Gastrocnemius medialis (tissue), 4 donors: ENCODE results near the gene TSC2. TPM values are rescaled to one million over a fixed set of nuclear protein-coding genes. Genes with fewer than 3 reads are reported as not detected.

ENCODE experiments used
- ATAC-seq, 2 donors: fragments of 150-250 bp; one replicate each; pipeline ENCODE4 v1.9.1; 2016
- DNase-seq, 2 donors: peaks; one replicate each; pipeline ENCODE4 v3.0.0-alpha.2; 2019
- H3K27ac ChIP-seq, 4 donors: fragments of 200-600 bp; sonication (generic); 1 replicate in 1 of 4; 2 replicates in 3 of 4; pipeline ENCODE4 v1.5.1; 2016 to 2018; ENCODE audit warnings: mild to moderate bottlenecking in 2 of 4, moderate library complexity in 1 of 4
- H3K27me3 ChIP-seq, 3 donors: fragments of 200-600 bp; sonication (generic) in 2 of 3; 1 replicate in 1 of 3; 2 replicates in 2 of 3; pipeline versions ENCODE4 v1.5.1 to v1.6.0; 2016 to 2019; ENCODE audit warnings: mild to moderate bottlenecking in 1 of 3, moderate library complexity in 1 of 3
- H3K36me3 ChIP-seq, 2 donors: fragments of 200-600 bp; sonication (generic) in 1 of 2; one replicate each; pipeline ENCODE4 v1.5.1; 2017 to 2018
- H3K4me1 ChIP-seq, 2 donors: fragments of 200-600 bp; sonication (generic) in 1 of 2; one replicate each; pipeline ENCODE4 v1.5.1; 2016 to 2017; ENCODE audit warnings: mild to moderate bottlenecking in 2 of 2
- H3K4me3 ChIP-seq, 4 donors: fragments of 200-600 bp; sonication (generic) in 3 of 4; 1 replicate in 1 of 4; 2 replicates in 3 of 4; pipeline ENCODE4 v1.5.1; 2016 to 2019; ENCODE audit warnings: mild to moderate bottlenecking in 2 of 4
- H3K9me3 ChIP-seq, 3 donors: fragments of 200-600 bp; sonication (generic) in 2 of 3; 1 replicate in 1 of 3; 2 replicates in 2 of 3; pipeline ENCODE4 v1.5.1; 2016 to 2019
- CTCF ChIP-seq, 5 experiments: fragments of 450-650 bp in 3 of 5; fragments of 200-600 bp in 2 of 5; sonication (generic) in 2 of 5; IDR thresholded peaks in 4 of 5; conservative IDR thresholded peaks in 1 of 5; 1 replicate in 4 of 5; 2 replicates in 1 of 5; pipeline ENCODE4 v1.5.1; 2016 to 2019; ENCODE audit warnings: antibody characterized with exemption in 5 of 5, mild to moderate bottlenecking in 3 of 5, moderate library complexity in 3 of 5
- POLR2A ChIP-seq, 2 donors: fragments of 450-650 bp; IDR thresholded peaks; one replicate each; pipeline ENCODE4 v1.6.1; 2017; ENCODE audit warnings: antibody characterized with exemption in 2 of 2, mild to moderate bottlenecking in 2 of 2, moderate library complexity in 2 of 2
- in situ Hi-C, 4 donors: fragments of 200-750 bp; cut with MboI; loops; one replicate each; pipeline versions ENCODE4 v1.15.0 to v1.8.0; 2017; ENCODE audit warnings: low sequenced_read_pairs in 4 of 4
- intact Hi-C: fragments of 100-400 bp; cut with DNase I; formaldehyde crosslinking; loops from one replicate; pipeline ENCODE4 v1.15.1; 2023; ENCODE audit warnings: low total_unique reads
- total RNA-seq, 4 donors: library from RNA; depleted of rRNA; stranded (reverse); fragments of >200 nt; gene quantifications; one replicate each; pipeline versions ENCODE4 v1.1.0 to v1.2.3, GENCODE V29; 2016

The TSC2 gene
- total RNA-seq, 4 donors from 2014 or later: 44.5 to 62.7 (median 53.8) TPM

GRCh38 chr16:2045965-2046892, 1.6 kb upstream of the TSC2 start:
- ATAC-seq (no peak), DNase-seq (no peak)
- in situ Hi-C loops (no loop called here), intact Hi-C loops (loop anchor here (5.0 kb wide), 1 partner anchor 976 kb away; the partner anchor contains the start of genes HCFC1R1, THOC6 and TNFRSF12A)
- peaks cover 20 to 37% of the 10 kb centered on the region in 2 donors for H3K4me1 ChIP-seq
- TF ChIP-seq CTCF (IDR thresholded peaks at IDR 0.05 in 4 of 5, conservative IDR thresholded peaks at IDR 0.05 in 1 of 5): no peak
- TF ChIP-seq POLR2A (IDR thresholded peaks at IDR 0.05): no peak
- peak overlapping the region in 3 of 4 donors; percentile 1 to 88 (median 81) for H3K27ac ChIP-seq
- no peaks in the 10 kb centered on the region for H3K27me3 ChIP-seq
- H3K9me3 ChIP-seq: no peaks in the 10 kb centered on the region
- H3K36me3 ChIP-seq: peaks cover 0 to 12% of the 10 kb centered on the region in 2 donors
- peak overlapping the region in 1 of 4 donors; percentile 87 for H3K4me3 ChIP-seq

- DNase-seq (no peak), ATAC-seq (no peak)
- H3K4me3 ChIP-seq: peak overlapping the region; percentile 71 to 91 (median 86)
- no peaks in the 10 kb centered on the region for H3K27me3 ChIP-seq
- H3K9me3 ChIP-seq: no peaks in the 10 kb centered on the region
- peaks cover 19 to 30% of the 10 kb centered on the region in 2 donors for H3K4me1 ChIP-seq
- peaks cover 0 to 18% of the 10 kb centered on the region in 2 donors for H3K36me3 ChIP-seq
- peak overlapping the region; percentile 70 to 88 (median 78) for H3K27ac ChIP-seq
- intact Hi-C loops (loop anchor here (1.0 to 5.0 kb wide), 2 partner anchors 24 to 975 kb away; partner anchors contain the start of genes HCFC1R1, THOC6 and TNFRSF12A), in situ Hi-C loops (no loop called here)
- TF ChIP-seq CTCF (IDR thresholded peaks at IDR 0.05 in 4 of 5, conservative IDR thresholded peaks at IDR 0.05 in 1 of 5) (no peak), POLR2A (IDR thresholded peaks at IDR 0.05) (no peak)
Observed at GRCh38 chr16:2046893-2047329, 874 bp upstream of the TSC2 start.

GRCh38 chr16:2048116-2048543, 345 bp downstream of the TSC2 start:
- intact Hi-C loops (loop anchor here (5.0 kb wide), 1 partner anchor 974 kb away; the partner anchor contains the start of genes HCFC1R1, THOC6 and TNFRSF12A), in situ Hi-C loops (no loop called here)
- Histone ChIP-seq H3K27ac (peak overlapping the region; percentile 70 to 88 (median 78)), H3K9me3 (no peaks in the 10 kb centered on the region), H3K4me1 (peaks cover 19 to 30% of the 10 kb centered on the region in 2 donors), H3K4me3 (peak overlapping the region; percentile 71 to 91 (median 86)), H3K27me3 (no peaks in the 10 kb centered on the region), H3K36me3 (peaks cover 0 to 26% of the 10 kb centered on the region in 2 donors)
- TF ChIP-seq CTCF (IDR thresholded peaks at IDR 0.05 in 4 of 5, conservative IDR thresholded peaks at IDR 0.05 in 1 of 5) (no peak), POLR2A (IDR thresholded peaks at IDR 0.05) (no peak)
- peak; percentile 28 to 29 for ATAC-seq
- no peak for DNase-seq

GRCh38 chr16:2053211-2053610, 5.4 kb downstream of the TSC2 start:
- in situ Hi-C loops (no loop called here), intact Hi-C loops (no loop called here)
- Histone ChIP-seq H3K36me3 (peaks cover 0 to 49% of the 10 kb centered on the region in 2 donors), H3K27me3 (no peaks in the 10 kb centered on the region), H3K27ac (no peak overlapping the region), H3K4me1 (peaks cover 9 to 10% of the 10 kb centered on the region in 2 donors), H3K9me3 (no peaks in the 10 kb centered on the region), H3K4me3 (no peak overlapping the region)
- DNase-seq: no peak
- no peak for TF ChIP-seq CTCF (IDR thresholded peaks at IDR 0.05 in 4 of 5, conservative IDR thresholded peaks at IDR 0.05 in 1 of 5)
- TF ChIP-seq POLR2A (IDR thresholded peaks at IDR 0.05): no peak
- no peak for ATAC-seq
